Thoracic aorta (tissue), 2 donors: ENCODE results near the gene PAPPA2. TPM values are rescaled to one million over a fixed set of nuclear protein-coding genes. Genes with fewer than 3 reads are reported as not detected.

Experiments used
- ATAC-seq: fragments of 150-250 bp; one replicate; pipeline ENCODE4 v1.8.0; 2017; ENCODE audit warnings: low read depth; ENCODE audit not compliant: insufficient number of reproducible peaks, low FRiP score
- DNase-seq: peaks from one replicate; pipeline ENCODE4 v3.0.0-alpha.2; 2020; ENCODE audit warnings: low spot score
- H3K27ac ChIP-seq, 2 donors: fragments of 200-600 bp; sonication (generic); 1 replicate in 1 of 2; 2 replicates in 1 of 2; pipeline ENCODE4 v1.5.1; 2016; ENCODE audit warnings: mild to moderate bottlenecking in 2 of 2, moderate library complexity in 2 of 2
- H3K27me3 ChIP-seq: fragments of 200-600 bp; sonication (generic); replicated peaks from 2 replicates; pipeline ENCODE4 v1.6.0; 2016; ENCODE audit warnings: mild to moderate bottlenecking; ENCODE audit not compliant: insufficient read depth
- H3K36me3 ChIP-seq: fragments of 200-600 bp; sonication (generic); one replicate; pipeline ENCODE4 v1.5.1; 2016
- H3K4me1 ChIP-seq, 2 donors: fragments of 200-600 bp; sonication (generic); 1 replicate in 1 of 2; 2 replicates in 1 of 2; pipeline versions ENCODE4 v1.5.1 to v1.6.0; 2016; ENCODE audit warnings: low read depth in 2 of 2, mild to moderate bottlenecking in 1 of 2; ENCODE audit not compliant: control insufficient read depth in 1 of 2
- H3K4me3 ChIP-seq: fragments of 200-600 bp; sonication (generic); 2 replicates; pipeline ENCODE4 v1.5.1; 2016; ENCODE audit warnings: mild to moderate bottlenecking
- H3K9me3 ChIP-seq: fragments of 200-600 bp; sonication (generic); 2 replicates; pipeline ENCODE4 v1.5.1; 2016
- total RNA-seq, 2 donors: library from RNA; depleted of rRNA; stranded (reverse); fragments of >200 nt; gene quantifications; one replicate each; pipeline versions ENCODE4 v1.1.0 to v1.2.3, GENCODE V29; 2016
- TF ChIP-seq, protein P1 (sequence below): fragments of 200-600 bp; sonication (generic); IDR thresholded peaks from one replicate; pipeline ENCODE4 v1.5.1; 2019; ENCODE audit warnings: antibody characterized with exemption

The PAPPA2 gene
- total RNA-seq, 2 donors from 2014 or later = 1.1 to 2.0 TPM

DNA sequence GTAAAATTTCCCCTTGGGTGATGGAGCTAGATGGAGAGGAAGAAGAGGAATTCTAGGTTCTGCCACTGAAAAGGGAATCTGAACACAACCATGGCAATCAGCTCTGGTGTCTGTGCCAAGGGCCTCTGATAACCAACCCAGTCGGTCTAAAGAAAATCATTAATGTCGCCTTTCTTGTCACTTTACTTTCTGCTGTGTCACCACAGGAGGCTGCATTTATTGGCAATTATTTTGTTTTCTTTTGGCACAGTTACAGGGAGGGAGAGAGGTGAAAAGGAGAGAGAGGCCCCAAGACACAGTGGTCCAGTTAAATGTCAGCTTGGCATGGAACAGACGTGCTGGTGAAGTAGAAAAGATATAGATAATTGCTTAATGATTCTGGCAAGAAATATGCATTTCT lies 414.6 kb downstream of the PAPPA2 start:
- TF ChIP-seq, protein P1, sequence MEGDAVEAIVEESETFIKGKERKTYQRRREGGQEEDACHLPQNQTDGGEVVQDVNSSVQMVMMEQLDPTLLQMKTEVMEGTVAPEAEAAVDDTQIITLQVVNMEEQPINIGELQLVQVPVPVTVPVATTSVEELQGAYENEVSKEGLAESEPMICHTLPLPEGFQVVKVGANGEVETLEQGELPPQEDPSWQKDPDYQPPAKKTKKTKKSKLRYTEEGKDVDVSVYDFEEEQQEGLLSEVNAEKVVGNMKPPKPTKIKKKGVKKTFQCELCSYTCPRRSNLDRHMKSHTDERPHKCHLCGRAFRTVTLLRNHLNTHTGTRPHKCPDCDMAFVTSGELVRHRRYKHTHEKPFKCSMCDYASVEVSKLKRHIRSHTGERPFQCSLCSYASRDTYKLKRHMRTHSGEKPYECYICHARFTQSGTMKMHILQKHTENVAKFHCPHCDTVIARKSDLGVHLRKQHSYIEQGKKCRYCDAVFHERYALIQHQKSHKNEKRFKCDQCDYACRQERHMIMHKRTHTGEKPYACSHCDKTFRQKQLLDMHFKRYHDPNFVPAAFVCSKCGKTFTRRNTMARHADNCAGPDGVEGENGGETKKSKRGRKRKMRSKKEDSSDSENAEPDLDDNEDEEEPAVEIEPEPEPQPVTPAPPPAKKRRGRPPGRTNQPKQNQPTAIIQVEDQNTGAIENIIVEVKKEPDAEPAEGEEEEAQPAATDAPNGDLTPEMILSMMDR = no peak
- ATAC-seq = no peak
- Histone ChIP-seq H3K27ac (no peak overlapping the region), H3K9me3 (no peaks in the 10 kb centered on the region), H3K36me3 (no peaks in the 10 kb centered on the region), H3K27me3 (no peaks in the 10 kb centered on the region), H3K4me1 (peaks cover 0 to 3% of the 10 kb centered on the region in 2 donors), H3K4me3 (no peak overlapping the region)
- DNase-seq = no peak

DNA sequence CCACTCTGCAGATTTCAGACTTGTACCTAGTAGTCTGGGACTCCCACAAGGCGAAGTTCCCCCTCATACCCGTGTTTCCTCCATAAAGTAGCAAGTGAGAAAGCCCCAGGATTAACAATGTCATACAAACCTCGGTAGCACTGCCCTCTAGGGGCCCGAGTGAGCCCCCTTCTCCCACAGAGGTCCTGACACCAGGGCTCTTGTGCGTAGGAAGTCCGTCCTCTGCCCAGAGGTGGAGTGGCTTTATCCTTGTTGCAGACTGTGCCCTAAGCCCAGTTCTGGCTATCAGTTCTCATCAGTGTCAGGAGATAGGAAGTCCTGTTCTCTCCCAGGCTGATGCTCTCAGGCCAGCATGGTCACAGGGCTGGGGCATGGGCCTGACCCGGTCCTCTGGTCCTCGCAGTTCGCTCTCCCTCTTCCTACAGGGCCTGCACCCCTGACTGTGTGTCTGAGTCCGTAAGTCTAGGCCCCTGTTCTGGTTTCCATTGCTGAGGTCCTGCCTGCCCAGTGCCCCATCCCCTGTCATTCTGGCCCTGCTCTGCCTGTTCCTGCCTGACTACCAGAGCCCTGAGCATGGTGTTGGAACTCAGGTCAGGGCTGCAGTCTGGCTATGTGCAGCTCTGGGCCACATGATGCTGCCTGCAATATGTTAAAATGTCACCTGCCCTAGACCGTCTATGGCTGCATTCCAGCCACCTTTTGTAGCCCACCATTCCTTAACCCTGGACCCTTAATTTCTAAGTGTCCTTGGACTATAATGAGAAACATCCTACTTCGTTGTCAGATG lies 416.0 kb downstream of the PAPPA2 start:
- no peak overlapping the region for H3K27ac ChIP-seq
- ATAC-seq (no peak), DNase-seq (no peak)
- H3K4me1 ChIP-seq = peaks cover 0 to 3% of the 10 kb centered on the region in 2 donors
- no peaks in the 10 kb centered on the region for H3K36me3 ChIP-seq
- no peaks in the 10 kb centered on the region for H3K9me3 ChIP-seq
- TF ChIP-seq, protein P1 = no peak
- no peak overlapping the region for H3K4me3 ChIP-seq
- H3K27me3 ChIP-seq = no peaks in the 10 kb centered on the region

DNA sequence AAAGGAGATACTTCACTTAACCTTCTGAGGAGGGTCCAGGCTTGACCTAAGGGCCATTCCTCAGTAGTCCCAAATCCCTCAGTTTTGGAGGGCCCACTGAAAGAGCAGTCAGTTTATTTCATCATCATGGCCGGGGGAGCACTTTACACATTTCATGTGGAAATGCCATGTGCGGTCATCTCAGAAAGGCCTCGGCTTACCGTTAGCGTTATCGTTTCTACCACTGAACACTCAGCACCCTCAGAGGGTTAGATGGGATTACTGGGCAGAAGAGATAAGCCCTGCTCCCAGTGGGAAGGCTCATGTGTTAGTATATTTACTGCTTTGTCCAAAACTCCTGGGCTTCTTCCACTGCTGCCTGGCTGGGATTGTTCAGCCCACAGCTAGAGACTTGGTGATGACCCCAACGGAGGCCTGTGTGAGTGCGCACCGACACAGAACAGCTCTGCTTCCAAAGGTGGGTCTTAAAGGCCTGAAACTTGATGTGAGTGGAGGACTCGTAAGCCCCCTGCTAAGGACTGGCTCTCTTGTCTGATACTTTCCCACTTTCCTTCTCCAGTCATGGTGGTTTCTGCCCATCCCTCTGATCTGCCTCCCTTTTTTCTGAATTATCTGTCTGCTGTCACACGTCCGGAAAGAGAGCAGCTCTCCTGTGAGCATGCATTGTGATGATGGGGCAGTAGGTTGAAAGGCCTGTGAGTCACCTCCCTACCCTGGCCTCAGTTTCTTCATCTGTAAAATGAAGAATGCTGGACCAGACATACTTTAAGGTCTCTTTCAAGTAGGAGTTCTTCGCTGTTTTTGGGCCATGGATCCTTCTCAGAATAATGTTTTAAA lies 417.0 kb downstream of the PAPPA2 start:
- no peak overlapping the region for H3K27ac ChIP-seq
- TF ChIP-seq, protein P1 = no peak
- H3K27me3 ChIP-seq = no peaks in the 10 kb centered on the region
- DNase-seq = no peak
- H3K4me3 ChIP-seq = no peak overlapping the region
- H3K4me1 ChIP-seq = peaks cover 0 to 3% of the 10 kb centered on the region in 2 donors
- H3K36me3 ChIP-seq = no peaks in the 10 kb centered on the region
- no peaks in the 10 kb centered on the region for H3K9me3 ChIP-seq
- no peak for ATAC-seq

DNA sequence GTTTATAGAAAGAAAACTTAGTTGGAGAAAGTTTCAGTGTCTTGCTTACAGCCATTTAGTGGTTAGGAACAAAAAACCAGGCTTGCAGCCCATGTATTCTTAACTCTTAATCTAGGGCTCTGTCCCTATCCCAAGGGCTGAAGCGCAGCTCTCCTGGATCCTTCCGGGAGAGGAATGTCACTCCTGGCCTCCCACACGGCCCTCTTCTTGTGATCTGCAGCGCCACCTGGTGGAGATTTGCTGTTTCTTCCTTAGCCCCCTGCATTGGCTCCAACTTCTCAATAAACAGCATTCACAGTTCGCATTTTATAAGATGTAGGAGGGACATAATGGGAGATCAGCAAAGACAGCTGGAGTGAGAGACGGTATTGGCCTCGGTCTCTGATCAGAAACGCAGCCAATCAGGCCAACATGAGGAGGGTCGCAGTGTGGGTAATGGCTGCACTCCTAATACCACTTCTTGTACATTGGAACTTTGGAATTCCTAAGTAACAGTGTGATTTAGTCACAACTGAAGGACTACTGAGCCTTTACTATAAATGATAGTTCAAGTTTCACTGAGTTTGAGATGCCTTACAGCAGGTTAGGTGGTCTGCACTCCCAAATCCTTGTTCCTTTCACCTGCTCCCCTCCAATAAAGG lies 418.1 kb downstream of the PAPPA2 start:
- no peaks in the 10 kb centered on the region for H3K36me3 ChIP-seq
- peak; percentile 14 for DNase-seq
- TF ChIP-seq, protein P1 = peak; percentile 80
- H3K4me1 ChIP-seq = peaks cover 0 to 3% of the 10 kb centered on the region in 2 donors
- peak; percentile 47 for ATAC-seq
- H3K27ac ChIP-seq = no peak overlapping the region
- no peaks in the 10 kb centered on the region for H3K27me3 ChIP-seq
- no peaks in the 10 kb centered on the region for H3K9me3 ChIP-seq
- H3K4me3 ChIP-seq = no peak overlapping the region

DNA sequence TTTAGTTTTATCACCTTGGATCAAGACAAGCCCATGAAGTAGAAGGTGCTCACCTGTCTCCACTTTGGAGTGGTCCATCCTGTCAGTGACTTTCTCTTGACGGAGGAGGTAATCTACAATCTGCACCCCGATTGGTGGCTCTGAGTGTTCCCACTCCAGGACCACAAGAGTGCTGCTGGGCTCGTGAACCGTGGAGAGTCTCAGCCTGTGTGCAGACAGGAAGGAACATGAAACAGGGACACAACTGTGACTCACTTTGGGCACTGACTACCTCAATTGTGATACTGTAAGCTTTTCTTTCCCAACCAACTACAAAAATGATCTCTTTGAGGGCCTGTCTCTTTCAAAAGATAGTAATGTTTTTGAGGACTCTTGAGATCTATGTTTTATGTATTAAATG lies 421.3 kb downstream of the PAPPA2 start:
- Histone ChIP-seq H3K27me3 (no peaks in the 10 kb centered on the region), H3K9me3 (no peaks in the 10 kb centered on the region), H3K4me1 (peaks cover 3 to 5% of the 10 kb centered on the region in 2 donors), H3K36me3 (no peaks in the 10 kb centered on the region), H3K27ac (no peak overlapping the region), H3K4me3 (no peak overlapping the region)
- TF ChIP-seq, protein P1 = no peak
- DNase-seq = no peak
- ATAC-seq = no peak
